Retina (tissue), 1 donor: Measurements from ENCODE around the gene C1QC.
"Not testable (repeated sequence)": the region's sequence is repeated elsewhere in the genome, so short reads cannot be mapped to it uniquely, and the experiment has no call there.

Source experiments
- DNase-seq: peaks from one replicate; pipeline ENCODE4 v3.0.0-alpha.2; 2016

The C1QC gene

DNA sequence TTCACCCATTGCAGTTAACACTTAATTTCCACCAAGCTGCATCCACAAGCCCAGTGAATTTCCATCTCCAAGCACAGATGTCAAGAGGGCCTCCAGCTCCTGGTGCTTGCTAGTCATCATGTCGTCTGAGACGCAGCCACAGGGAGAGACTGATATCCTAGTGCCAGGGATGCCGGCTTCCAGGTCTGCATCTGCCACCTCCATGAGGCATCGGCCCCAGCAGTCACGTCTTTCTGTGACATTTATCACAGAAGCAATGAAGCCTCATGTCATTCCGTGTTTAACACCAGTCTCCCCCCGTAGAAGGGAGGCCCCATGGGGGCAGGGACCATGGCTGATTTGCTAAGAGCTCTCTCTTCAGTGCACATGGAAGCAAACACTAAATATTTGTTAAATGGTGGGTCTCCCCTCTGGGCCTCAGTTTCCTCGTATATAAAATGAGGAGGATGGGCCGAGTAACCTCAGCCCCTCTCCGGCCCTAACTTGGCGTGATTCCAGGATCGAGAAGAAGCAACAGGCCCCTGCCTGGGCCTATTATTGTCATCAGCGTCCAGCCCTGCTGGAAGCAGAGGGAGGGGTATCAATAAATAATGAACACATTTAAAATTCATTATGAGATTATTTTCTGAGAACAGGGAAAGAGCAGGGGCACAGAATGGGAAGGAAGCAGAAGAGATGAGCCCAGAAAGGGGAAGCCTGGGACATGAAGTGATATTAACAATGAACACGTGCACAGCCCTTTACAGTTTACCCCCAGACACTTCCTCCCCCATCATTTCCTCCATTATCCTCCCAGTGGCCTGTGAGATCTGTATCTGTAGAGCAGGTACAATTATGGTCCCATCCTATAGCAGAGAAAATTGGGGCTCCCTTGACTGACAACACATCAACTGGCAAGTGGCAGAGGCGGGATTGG, 8.8 kb downstream of the C1QC start:
- peak; percentile 72 for DNase-seq

DNA sequence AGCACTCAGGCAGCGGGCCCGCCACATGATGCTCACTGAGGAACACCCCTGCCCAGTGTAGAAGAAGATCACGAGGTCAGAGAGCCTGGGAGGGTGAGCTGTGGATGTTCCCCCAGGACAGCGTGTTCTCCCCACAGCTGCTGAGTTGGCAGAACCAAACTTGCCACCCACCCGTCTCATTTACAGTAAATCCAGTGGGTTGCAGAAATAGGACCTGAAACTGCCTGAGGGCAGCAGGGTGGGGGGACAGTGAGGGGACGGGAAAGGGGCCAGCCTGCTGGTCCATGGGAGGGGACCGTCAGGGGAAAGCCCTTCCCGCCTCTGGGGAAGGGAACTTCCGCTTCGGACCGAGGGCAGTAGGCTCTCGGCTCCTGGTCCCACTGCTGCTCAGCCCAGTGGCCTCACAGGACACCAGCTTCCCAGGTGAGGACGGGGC, 9.5 kb downstream of the C1QC start, which contains the start of gene C1QB:
C1QB (plus strand) TSS at position 356 of the 436 bp plus-strand sequence. CDS start 6,227 bp downstream, outside the sequence.
- no peak for DNase-seq

DNA sequence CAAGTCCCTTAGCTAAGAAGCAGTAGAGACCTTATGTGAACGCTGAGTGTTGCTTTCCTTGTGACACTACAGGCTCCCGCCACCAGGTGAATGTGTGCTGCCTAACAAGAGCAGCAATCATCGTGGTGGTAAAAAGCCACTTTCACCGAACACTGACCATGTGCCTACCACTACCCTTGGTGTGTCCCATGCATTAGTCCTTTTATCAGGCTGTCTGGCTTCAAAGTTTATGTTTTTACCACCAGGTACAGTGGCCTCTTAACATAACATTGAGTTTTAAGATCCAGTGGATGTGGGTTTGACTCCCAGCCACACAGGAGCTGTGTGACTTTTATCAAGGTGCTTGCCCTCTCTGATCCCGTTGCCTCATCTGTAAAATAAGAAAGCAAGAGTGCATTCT, 11.3 kb downstream of the C1QC start:
- no peak for DNase-seq

DNA sequence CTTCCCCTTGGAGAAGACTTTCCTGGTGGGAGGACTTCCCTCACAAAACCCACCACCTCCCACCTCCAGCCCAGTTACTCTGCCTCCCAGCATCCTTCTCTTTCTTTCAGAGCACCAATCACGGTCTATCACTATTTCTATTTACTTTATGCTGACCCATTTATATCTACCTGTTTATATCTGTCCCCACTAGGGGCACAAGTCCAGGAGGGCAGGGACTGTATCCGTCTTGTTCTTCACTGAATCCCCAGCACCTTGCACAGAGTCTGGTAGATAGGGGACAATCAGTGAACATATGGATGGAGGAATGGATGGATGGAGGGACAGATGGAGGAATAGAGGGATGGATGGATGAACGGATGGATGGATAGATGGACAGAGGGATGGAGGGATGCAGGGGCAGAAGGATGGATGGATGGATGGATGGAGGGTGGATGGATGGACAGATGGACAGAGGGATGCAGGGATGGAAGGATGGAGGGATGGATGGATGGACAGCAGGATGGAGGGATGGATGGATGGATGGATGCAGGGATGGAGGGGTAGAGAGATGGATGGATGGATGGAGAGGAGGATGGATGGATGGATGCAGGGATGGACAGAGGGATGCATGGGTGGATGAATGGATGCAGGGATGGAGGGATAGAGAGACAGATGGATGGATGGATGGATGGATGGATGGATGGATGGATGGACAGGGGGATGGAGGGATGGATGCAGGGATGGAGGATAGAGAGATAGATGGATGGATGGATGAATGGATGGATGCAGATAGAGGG, 15.1 kb downstream of the C1QC start:
- DNase-seq = no peak

DNA sequence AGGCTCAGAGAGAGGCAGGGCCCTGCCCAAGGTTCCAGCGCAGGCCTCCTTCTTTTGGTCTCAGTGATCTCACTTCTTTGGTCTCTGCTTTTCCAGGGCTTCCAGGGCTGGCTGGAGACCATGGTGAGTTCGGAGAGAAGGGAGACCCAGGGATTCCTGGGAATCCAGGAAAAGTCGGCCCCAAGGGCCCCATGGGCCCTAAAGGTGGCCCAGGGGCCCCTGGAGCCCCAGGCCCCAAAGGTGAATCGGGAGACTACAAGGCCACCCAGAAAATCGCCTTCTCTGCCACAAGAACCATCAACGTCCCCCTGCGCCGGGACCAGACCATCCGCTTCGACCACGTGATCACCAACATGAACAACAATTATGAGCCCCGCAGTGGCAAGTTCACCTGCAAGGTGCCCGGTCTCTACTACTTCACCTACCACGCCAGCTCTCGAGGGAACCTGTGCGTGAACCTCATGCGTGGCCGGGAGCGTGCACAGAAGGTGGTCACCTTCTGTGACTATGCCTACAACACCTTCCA, 17.3 kb downstream of the C1QC start:
- no peak for DNase-seq

DNA sequence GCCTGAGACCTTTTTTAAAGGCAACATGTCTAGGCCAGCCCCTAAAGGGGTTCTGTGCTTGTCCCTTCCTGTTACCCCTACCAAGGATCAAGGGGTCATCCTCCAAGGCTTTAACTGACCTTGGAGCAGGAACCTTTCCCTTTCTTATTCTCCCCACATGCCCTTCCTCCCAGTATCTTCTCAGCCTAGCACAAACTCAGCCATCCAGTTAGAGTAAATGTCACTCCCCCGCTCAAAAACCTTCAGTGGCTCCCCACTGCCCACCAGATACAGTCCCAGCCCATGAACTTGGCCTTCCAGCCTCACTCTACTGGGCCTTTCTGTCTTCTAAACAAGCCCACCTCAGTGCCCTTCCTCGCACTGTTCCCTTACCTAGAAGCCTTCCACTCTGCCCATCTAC, 18.4 kb downstream of the C1QC start:
- no peak for DNase-seq

DNA sequence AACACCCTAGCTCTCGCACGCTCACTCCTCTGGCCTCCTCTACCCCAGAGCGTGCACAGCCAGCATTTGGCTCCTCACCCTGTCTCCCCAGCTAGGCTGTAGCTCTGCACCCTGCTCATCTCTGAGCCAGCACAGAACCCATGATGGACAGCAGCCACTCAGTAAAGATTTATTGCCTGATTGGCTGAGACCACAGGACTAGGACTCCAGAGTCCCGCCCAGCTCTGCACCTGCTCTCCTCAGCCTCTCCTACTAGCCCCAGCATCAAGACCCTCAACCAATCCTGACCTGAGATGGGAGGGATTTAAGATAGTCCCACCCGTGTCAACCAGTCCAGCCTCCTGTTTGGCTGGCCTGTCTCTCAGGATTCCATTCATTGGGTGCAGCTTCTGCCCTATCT, 18.9 kb downstream of the C1QC start:
- DNase-seq = peak; percentile 65

DNA sequence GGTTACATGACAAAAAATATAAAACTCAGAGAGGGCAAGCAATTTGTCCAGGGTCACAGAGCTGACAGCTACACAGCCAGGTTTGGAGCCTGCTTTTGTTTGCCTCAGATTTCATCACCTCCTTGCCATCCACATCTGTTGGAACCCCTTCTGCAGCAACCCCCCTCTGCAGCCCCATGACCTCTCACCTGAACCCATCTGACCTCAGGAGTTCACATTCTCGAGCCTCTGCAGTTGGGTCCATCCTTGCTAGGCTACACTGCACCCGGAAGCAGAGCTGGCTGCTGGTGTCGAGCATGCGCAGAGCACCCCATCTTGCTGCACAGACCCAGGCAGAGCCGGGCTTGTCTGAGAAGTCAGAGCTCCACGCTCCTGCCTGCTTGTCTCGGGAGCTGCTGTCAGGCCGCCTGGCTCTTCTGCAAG, 19.6 kb downstream of the C1QC start:
- no peak for DNase-seq

DNA sequence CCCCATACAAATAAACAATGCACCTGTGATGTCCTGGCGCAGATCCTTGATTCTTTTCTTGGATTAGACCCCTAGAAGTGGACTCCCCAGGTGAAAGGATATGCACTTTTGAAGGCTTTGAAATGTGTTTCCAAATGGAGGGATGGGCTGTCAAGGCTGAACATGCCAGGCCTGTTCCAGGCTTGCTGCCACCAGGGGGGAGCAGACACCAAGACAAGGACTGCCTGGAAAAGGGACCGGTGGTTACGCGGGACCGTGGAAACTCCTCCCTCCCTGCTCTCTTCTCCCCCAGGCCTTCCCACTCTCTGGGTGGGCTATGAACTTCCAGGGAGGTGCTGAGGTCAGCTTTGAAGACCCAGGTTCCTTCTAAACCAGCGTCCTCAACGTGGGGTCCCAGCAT, 22.3 kb downstream of the C1QC start:
- peak; percentile 78 for DNase-seq

DNA sequence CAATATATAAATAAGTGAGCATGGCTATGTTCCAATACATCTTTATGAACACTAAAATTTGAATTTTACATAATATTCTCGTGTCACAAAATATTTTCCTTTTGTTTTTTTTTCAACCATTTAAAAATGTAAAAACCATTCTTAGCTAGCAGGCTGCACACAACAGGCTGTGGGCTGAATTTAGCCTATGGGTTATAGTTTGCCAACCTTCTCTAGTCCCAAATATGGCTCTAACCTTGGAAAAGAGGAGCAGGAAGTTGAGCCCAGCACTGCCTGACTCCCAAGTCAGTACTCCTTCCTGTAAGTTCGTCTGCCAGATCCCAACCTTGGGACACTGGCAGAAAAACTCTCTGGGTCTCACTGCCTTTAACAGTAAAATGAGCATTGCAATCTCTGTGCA, 23.0 kb downstream of the C1QC start:
- DNase-seq = no peak

DNA sequence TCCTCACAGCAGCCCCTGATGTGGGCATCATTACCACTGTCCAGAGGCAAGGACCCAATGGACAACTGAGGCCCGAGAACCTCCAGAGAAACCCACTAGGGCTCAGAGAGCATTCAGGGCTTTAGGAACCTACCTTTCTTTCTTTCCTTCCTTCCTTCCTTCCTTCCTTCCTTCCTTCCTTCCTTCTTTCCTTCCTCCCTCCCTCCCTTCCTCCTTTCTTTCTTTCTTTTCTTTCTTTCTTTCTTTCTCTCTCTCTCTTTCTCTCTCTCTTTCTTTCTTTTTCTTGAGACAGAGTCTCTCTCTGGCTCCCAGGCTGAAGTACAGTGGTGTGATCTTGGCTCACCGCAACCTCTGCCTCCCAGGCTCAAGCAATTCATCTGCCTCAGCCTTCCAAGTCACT, 25.4 kb downstream of the C1QC start:
- DNase-seq = not testable (repeated sequence)

DNA sequence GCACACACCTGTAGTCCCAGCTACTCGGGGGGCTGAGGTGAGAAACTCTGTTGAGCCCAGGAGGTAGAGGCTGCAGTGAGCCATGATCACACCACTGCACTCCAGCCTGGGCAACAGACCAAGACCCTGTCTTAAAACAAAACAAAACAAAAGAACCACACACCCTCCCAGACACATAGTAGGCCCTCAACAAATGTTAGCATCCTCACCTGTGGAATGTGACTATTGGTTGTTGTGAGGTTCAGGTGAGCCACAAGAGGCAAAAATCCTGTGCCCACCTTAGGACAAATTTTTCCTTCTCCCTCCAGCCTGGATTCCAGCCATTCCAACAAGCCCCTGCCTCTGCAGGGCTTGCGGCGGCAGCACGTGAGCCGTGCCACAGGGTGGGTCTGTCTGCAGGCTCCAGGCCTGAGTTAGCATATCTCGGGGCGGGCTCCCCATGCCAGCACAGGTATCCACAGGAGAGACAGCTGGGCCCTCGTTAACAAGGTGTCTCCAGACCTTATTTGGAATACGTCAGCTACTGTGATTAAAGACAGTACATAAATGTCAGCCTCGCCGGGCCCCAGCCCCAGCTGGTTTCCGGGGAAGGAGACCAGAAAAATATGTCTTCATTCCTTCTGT, 27.0 kb downstream of the C1QC start:
- DNase-seq = peak; percentile 28

DNA sequence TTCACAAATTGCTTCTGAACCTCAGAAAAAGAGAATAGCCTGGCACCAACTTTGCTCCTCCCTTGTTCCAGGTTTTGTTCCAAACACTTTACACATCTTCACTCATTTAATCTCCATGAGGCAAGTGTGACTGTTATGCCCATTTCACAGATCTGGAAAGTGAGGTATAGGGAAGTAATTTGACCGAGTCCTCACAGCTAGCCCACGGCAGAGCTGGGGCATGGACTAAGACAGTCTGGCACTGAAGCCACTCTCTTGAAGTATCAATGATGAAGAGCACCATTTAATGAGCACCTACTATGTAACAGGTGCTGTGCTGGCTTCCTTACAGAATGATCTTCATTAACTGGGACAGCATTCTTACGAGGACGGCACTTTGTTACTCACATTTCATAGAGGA, 28.6 kb downstream of the C1QC start:
- no peak for DNase-seq

DNA sequence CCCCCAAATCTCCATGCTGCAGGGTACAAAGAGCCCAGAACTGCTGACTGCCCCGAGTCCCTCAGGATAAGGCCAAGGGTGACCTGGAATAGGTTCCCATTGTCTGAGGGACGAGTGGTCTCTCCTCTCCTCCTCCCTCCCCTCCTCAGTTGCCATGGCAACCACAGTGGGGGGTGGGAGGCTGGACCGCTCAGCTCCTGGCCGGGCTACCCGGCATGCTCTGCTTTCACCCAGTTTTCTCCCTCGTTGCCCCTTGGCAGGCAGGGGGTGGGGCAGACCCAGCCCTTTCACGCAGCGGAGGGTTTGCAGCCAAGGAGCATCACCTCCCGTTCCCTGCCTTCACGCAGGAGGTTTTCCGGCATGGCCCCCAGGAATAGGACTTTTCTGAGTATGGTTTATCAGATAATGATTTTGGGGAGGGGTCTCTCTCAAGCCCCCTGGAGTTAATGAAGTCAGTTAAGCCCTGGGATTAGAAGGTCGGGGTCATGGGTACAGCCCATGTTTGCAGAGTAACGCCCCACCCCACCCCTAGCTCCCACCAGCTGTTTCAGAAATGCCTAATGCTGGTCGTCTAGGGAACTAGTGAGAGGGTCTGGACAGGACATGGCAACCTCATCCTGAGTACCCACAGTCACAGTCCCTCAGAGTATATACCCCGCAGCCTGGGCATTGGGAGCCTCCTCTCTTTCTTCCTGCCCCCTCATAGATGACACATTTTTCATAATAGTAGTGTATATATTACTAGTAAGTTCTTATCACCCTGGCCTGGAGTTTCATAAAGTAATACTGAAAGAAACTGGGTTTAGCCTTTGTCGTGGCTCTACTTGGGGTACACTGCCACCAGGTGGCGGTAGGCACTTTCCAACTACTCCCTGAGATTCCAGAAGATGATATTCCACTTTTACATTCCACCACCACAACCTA, 30.3 kb downstream of the C1QC start:
- DNase-seq = peak; percentile 97

DNA sequence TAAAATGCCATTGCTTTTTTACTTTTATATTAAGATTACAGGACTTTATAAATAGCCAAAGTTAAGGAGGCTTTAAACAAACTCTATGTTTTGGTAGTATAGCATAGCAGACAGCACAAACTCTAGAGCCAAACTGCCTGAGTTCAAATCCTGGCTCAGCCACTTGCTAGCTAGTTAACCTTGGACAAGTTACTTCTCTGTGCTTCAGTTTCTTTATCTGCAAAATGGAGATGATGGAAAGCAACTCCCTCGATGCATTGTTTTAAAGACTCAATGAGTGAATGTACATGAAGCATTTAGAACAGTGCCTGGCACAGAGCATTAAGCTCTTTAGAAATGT, 30.9 kb downstream of the C1QC start:
- DNase-seq = no peak

DNA sequence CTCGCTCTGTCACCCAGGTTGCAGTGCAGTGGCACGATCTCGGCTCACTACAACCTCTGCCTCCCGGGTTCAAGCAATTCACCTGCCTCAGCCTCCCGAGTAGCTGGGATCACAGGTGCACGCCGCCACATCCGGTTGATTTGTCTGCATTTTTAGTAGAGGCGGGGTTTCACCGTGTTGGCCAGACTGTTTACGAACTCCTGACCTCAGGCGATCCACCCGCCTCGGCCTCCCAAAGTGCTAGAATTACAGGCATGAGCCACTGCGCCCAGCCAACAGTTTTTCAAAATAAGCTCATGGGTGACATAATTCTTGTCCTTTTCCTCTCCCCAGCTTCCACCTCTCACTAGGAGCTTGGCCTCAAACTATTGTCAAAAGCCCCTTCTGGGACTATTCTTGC, 32.7 kb downstream of the C1QC start:
- not testable (repeated sequence) for DNase-seq

DNA sequence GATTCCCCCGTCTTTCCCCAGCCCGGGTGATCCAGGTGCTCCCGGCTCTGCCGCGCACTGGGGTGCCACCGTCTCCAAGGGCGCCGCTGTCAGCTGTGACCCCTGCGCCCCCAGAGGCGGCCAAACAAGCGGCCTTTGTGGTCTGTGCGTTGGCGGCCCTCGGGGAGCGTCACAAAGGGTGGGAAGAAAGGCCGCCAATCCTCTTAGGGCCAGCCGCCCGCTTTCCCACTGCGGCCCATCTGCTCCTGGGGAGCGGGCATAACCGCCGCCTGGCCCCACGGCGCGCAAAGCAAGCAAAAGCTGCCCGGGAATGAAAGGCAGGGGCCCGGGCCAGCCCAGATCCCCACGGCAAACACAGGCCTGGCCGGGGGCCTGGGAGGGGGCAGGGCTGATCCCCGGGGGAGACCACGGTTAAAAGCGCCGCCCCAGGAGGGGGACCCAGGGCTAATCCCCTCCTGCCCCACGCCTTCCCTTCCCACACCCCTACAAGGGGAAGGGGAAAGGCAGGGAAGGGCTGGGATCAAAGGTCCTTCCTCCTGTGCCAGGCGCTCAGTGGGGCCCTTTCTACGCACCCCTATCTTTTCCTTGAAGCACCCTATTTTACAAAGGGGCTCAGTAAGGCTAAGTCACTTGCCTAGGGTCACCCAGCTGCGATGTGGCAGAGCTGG, 33.6 kb downstream of the C1QC start:
- DNase-seq = peak; percentile 84

DNA sequence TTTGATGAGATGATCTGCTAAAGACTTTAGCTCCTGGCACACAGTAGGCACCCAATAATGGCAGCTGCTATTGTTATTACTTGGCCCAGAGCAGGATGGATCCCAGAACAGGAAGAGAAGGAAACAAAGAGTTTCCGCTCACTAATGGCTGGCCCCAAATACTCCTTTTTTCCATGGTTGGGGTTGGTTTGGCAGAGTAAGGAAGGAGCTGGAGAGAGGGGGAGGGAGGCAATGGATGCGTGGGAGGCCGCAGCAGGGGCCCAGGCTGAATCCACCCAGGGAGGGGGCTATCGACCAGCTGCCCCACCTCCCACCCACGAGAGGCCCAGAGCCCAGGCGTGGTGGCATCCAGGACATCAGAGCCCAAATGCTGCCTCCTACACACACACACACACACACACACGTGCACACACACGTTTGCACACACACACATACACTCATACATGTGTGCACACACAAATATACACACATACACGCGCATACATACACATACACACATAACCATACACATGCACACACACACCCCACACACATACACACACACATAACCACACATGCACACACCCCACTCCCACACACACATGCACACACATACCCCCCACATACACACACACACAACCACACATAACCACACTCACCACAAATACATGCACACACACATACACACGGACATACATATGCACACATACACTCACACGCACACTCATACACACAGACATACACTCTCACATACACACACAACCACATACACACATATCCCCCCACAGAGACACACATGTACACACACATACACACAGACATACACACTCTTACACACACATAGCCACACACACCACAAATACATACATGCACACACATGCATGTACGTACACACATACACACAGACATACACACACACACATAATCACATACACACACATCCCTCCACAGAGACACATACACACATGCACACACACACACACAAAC, 34.8 kb downstream of the C1QC start:
- peak; percentile 34 for DNase-seq

DNA sequence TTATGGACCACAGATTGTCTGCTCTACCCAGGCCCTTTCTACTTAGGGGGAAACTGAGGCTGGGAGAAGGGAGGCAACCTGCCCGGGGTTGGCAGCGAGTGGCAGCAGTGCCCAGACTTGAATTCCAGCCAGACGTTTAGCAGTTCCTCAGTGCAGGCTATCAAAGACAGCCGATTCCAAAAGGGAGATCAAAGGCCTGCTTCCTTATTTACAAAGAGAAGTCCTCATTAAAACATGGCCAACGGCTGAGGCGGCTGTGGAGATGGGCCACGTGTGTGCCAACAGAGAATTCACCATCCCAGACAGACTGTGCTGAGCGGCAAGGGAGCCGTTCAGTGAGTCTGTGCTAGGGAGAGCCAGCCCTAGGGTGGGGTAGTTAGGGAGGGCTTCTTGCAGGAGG, 37.3 kb downstream of the C1QC start:
- peak; percentile 27 for DNase-seq

DNA sequence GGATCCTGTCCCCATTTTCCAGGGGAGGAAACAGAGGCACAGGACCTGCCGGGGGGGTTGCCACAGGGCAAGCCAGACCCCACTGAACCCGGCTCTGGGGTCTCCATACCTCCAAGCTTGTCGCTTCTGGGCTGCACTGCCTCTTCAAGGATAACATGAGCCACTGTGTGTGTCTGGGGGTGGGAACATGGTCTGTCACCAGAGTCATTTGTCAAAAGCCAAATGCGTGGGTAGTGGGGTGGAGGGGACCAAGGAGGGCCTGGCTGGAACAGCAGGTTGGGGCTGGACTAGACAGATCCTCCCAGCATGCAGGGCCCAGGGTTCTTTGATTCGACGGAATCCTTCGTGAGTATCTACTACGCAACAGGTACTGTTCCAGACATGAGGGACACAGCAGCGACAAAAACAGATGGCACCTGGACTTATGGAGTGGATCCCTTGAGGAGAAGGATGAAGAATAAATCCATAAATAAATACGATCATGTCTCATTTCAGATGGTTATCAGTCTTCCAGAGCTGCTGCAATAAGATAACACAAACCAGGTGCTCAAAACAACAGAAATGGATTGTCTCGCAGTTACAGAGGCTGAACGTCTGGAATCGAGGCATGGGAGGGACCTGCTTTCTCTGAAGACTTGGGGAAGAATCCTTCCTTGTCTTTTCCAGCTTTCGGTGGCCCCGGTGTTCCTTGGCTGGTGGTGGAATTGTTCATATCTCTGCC, 38.3 kb downstream of the C1QC start:
- DNase-seq = no peak
